ENCODE measurements around the gene ARHGAP23.
"Not testable (repeated sequence)": the region's sequence is repeated elsewhere in the genome, so short reads cannot be mapped to it uniquely, and the experiment has no call there.

- not testable (repeated sequence) for TF ChIP-seq CTCF (IDR thresholded peaks at IDR 0.05; ENCODE audit: low read length); EZH2 (IDR thresholded peaks at IDR 0.05; ENCODE audit: borderline replicate concordance, low read length)
Observed at GRCh38 chr17:38497656-38498055, 69.4 kb downstream of the ARHGAP23 start.

Data from OCI-LY1 (cell line).